Measurements from ENCODE around the gene TRAK2. TPM values are rescaled to one million over a fixed set of nuclear protein-coding genes. Genes with fewer than 3 reads are reported as not detected.
A peak's percentile ranks its signal among the peaks of the same experiment; 100 is the strongest.

TRAK2 gene, protein sequence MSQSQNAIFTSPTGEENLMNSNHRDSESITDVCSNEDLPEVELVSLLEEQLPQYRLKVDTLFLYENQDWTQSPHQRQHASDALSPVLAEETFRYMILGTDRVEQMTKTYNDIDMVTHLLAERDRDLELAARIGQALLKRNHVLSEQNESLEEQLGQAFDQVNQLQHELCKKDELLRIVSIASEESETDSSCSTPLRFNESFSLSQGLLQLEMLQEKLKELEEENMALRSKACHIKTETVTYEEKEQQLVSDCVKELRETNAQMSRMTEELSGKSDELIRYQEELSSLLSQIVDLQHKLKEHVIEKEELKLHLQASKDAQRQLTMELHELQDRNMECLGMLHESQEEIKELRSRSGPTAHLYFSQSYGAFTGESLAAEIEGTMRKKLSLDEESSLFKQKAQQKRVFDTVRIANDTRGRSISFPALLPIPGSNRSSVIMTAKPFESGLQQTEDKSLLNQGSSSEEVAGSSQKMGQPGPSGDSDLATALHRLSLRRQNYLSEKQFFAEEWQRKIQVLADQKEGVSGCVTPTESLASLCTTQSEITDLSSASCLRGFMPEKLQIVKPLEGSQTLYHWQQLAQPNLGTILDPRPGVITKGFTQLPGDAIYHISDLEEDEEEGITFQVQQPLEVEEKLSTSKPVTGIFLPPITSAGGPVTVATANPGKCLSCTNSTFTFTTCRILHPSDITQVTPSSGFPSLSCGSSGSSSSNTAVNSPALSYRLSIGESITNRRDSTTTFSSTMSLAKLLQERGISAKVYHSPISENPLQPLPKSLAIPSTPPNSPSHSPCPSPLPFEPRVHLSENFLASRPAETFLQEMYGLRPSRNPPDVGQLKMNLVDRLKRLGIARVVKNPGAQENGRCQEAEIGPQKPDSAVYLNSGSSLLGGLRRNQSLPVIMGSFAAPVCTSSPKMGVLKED
- total RNA-seq (2021) = 18.8 and 33.2 TPM in 2 replicates
- Bru-seq, nascent RNA = percentile 70 among the genes with signal in this experiment
- BruChase-seq, experiment 1, labeled RNA remaining after a 2-hour chase = percentile 72 among the genes with signal in this experiment
- BruChase-seq, experiment 2, labeled RNA remaining after a 6-hour chase = percentile 74 among the genes with signal in this experiment
- long read RNA-seq, full-length matches to known transcripts = 6 of 10 reads
- long read RNA-seq, partial matches to known transcripts = 0 of 10 reads
- long read RNA-seq, other reads (novel, unspliced or antisense) = 4 of 10 reads

- ChIA-PET CTCF (interaction anchor here (0.6 kb wide), 2 partner anchors 14 to 44 kb away, joined by 5 to 10 read pairs; no protein-coding TSS in a partner anchor), POLR2A (ENCODE audit: unreplicated experiment) (interaction anchor here (0.5 to 0.7 kb wide), 8 partner anchors 13 to 1705 kb away, joined by 3 to 26 read pairs (median 9); partner anchors contain the start of gene SUMO1)
- Histone ChIP-seq H3K4me3 (peak within 1 kb of the TSS; percentile 99), H3K9me3 (ENCODE audit: insufficient read depth, low read depth) (no peaks in the 10 kb centered on the region), H2AFZ (peak within 1 kb of the TSS; percentile 100), H3K4me2 (peak within 1 kb of the TSS; percentile 89), H3K36me3 (ENCODE audit: low read depth) (0 out of 2 replicates have a peak, but pooled peaks cover 5% of the 10 kb centered on the region), H4K20me1 (ENCODE audit: insufficient read depth) (no peaks in the 10 kb centered on the region), H3K79me2 (ENCODE audit: low read depth) (peaks cover 37% of the 10 kb centered on the region), H3K27me3 (ENCODE audit: insufficient read depth, low read depth) (no peaks in the 10 kb centered on the region), H3K4me1 (replicated peaks; ENCODE audit: insufficient read depth) (peaks cover 34% of the 10 kb centered on the region), H3K27ac (no peak within 1 kb of the TSS; the same call in 1 of the 2 replicates), H3K9me2 (ENCODE audit: insufficient read depth) (no peaks in the 10 kb centered on the region), H3F3A (ENCODE audit: insufficient read depth, low read depth) (peaks cover 8% of the 10 kb centered on the region; the same call in 1 of the 2 replicates)
- TF ChIP-seq EZH2 (IDR thresholded peaks at IDR 0.05; ENCODE audit: low read depth) (no peak), CTCF (conservative IDR thresholded peaks at IDR 0.05) (no peak)
- peak; percentile 86 to 95 for DNase-seq
- intact Hi-C loops (cut with micrococcal nuclease; ENCODE audit: unreplicated experiment) = loop anchor here (5.0 to 10.0 kb wide), 3 partner anchors 49 to 214 kb away; partner anchors contain the start of gene TMEM237
- BruUV-seq (replicated peaks) = no TSS peak
Measured at GRCh38 chr2:201451292-201452057, at the start of gene TRAK2, which contains the start of gene STRADB. TSS of gene TRAK2 (minus strand) at chr2:201451458. CDS start at chr2:201420507, 30,951 bp downstream. TSS of gene STRADB (plus strand) at chr2:201451740. CDS start at chr2:201454841, 3,101 bp downstream.

GRCh38 chr2:201500534-201500933 lies 49.3 kb upstream of the TRAK2 start:
- intact Hi-C loops (cut with micrococcal nuclease; ENCODE audit: unreplicated experiment) = no loop called here
- no TSS peak for BruUV-seq (replicated peaks)

More at GRCh38 chr2:201500534-201500933, 49.3 kb upstream of the TRAK2 start:
- Histone ChIP-seq H3F3A (ENCODE audit: insufficient read depth, low read depth) (no peaks in the 10 kb centered on the region), H3K4me3 (no peak overlapping the region), H3K36me3 (ENCODE audit: low read depth) (no peaks in the 10 kb centered on the region), H2AFZ (no peak overlapping the region), H3K4me1 (replicated peaks; ENCODE audit: insufficient read depth) (no peaks in the 10 kb centered on the region), H3K27me3 (ENCODE audit: insufficient read depth, low read depth) (no peaks in the 10 kb centered on the region), H3K4me2 (no peak overlapping the region), H3K9me2 (ENCODE audit: insufficient read depth) (no peaks in the 10 kb centered on the region), H3K9me3 (ENCODE audit: insufficient read depth, low read depth) (peaks cover 5% of the 10 kb centered on the region; the same call in 1 of the 2 replicates), H4K20me1 (ENCODE audit: insufficient read depth) (no peaks in the 10 kb centered on the region), H3K27ac (no peak overlapping the region), H3K79me2 (ENCODE audit: low read depth) (no peaks in the 10 kb centered on the region)
- TF ChIP-seq EZH2 (IDR thresholded peaks at IDR 0.05; ENCODE audit: low read depth) (no peak), CTCF (conservative IDR thresholded peaks at IDR 0.05) (no peak)
- DNase-seq = no peak
- CTCF ChIA-PET = no interaction called here
- POLR2A ChIA-PET (ENCODE audit: unreplicated experiment) = no interaction called here

All from PC-9 (cell line).